Stimulated activated CD8-positive, alpha-beta memory T cell treated with anti-CD3 and anti-CD28 coated beads, Interleukin-7, amount 100 ng/mL, for 4 hours (primary cell): ENCODE data around the gene PRKCB.
"Not testable (repeated sequence)": the region's sequence is repeated elsewhere in the genome, so short reads cannot be mapped to it uniquely, and the experiment has no call there.

Experiments used
- DNase-seq, 2 donors: peaks; one replicate each; pipeline ENCODE4 v3.0.0-alpha.2; 2020; ENCODE audit warnings: low read depth in 2 of 2

Gene PRKCB

GRCh38 chr16:23902034-23902747, 66.4 kb downstream of the PRKCB start:
- no peak for DNase-seq

- no peak for DNase-seq
Measured at GRCh38 chr16:23902748-23903414, 67.1 kb downstream of the PRKCB start.

GRCh38 chr16:23905027-23905426, 69.2 kb downstream of the PRKCB start:
- no peak for DNase-seq

- no peak for DNase-seq
Measured at GRCh38 chr16:23907457-23907902, 71.7 kb downstream of the PRKCB start.

GRCh38 chr16:23907903-23908302, 72.1 kb downstream of the PRKCB start:
- no peak for DNase-seq

GRCh38 chr16:23908790-23909189, 73.0 kb downstream of the PRKCB start:
- no peak for DNase-seq

GRCh38 chr16:23909792-23910418, 74.1 kb downstream of the PRKCB start:
- DNase-seq = no peak

GRCh38 chr16:23914946-23915530, 79.3 kb downstream of the PRKCB start:
- DNase-seq = no peak

GRCh38 chr16:23916552-23916951, 80.8 kb downstream of the PRKCB start:
- DNase-seq = not testable (repeated sequence)

GRCh38 chr16:23917621-23918020, 81.8 kb downstream of the PRKCB start:
- DNase-seq = no peak

- DNase-seq = no peak
Measured at GRCh38 chr16:23920446-23920845, 84.7 kb downstream of the PRKCB start.

GRCh38 chr16:23920899-23921298, 85.1 kb downstream of the PRKCB start:
- DNase-seq = no peak

- DNase-seq = no peak
Measured at GRCh38 chr16:23922406-23922805, 86.6 kb downstream of the PRKCB start.

- no peak for DNase-seq
Measured at GRCh38 chr16:23924128-23924527, 88.3 kb downstream of the PRKCB start.

- DNase-seq = no peak
Measured at GRCh38 chr16:23927796-23928195, 92.0 kb downstream of the PRKCB start.

- no peak for DNase-seq
Measured at GRCh38 chr16:23929237-23929636, 93.5 kb downstream of the PRKCB start.

- DNase-seq = no peak
Measured at GRCh38 chr16:23929856-23930255, 94.1 kb downstream of the PRKCB start.

GRCh38 chr16:23930791-23931190, 95.0 kb downstream of the PRKCB start:
- DNase-seq = no peak

- DNase-seq = no peak
Measured at GRCh38 chr16:23931199-23931598, 95.4 kb downstream of the PRKCB start.

- DNase-seq = not testable (repeated sequence)
Measured at GRCh38 chr16:23933650-23934049, 97.9 kb downstream of the PRKCB start.

GRCh38 chr16:23934610-23935236, 98.9 kb downstream of the PRKCB start:
- no peak for DNase-seq

- no peak for DNase-seq
Measured at GRCh38 chr16:23940111-23940510, 104.3 kb downstream of the PRKCB start.
